HG02571 (cell line): Measurements from ENCODE around the gene CASKIN1.
"Not testable (repeated sequence)": the region's sequence is repeated elsewhere in the genome, so short reads cannot be mapped to it uniquely, and the experiment has no call there.

Experiments used
- ATAC-seq: cut with Tn5 transposase; IDR thresholded peaks from one replicate; pipeline ENCODE4 v1.9.1; 2021; ENCODE audit warnings: mild to moderate bottlenecking, moderate library complexity; ENCODE audit not compliant: unreplicated experiment

The CASKIN1 gene

DNA sequence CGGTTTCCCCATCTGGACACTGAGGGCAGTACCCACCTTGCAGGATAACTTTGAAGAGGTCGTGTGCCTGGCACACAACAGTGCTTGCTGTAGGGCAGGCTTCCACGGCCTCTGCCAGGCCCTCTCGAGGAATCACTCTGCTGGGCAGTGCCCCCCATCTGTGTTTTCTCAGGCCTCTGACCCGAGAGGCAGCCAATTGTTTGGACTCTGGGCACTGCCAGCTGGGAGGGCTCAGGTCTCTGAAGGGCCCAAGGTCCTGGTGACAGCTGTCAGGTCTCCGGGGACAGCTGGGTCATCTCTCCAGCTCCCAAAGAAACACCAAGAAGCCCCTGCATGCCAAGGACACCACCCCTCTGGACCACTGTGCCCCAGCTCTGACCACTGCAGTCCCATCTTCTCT lies 49.0 kb downstream of the CASKIN1 start:
- ATAC-seq: no peak

DNA sequence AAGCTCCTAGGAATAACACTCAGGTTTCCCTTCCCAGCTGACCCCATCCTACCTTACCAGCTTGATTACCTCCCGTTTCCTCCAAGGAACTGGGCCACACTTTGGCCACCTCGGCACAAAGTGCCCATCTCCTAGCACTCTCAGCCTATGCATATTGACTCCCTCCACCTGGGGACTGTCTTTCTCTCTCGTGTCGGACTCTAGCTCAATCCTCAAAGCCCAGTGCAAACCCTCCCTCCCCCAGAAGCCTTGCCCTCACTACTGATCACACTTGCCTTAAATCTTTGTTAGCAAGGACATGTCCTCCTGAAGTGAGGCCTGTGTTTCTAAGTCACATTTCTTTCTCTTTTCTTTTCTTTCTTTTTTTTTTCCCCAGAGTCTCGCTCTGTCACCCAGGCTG lies 50.6 kb downstream of the CASKIN1 start:
- no peak for ATAC-seq

DNA sequence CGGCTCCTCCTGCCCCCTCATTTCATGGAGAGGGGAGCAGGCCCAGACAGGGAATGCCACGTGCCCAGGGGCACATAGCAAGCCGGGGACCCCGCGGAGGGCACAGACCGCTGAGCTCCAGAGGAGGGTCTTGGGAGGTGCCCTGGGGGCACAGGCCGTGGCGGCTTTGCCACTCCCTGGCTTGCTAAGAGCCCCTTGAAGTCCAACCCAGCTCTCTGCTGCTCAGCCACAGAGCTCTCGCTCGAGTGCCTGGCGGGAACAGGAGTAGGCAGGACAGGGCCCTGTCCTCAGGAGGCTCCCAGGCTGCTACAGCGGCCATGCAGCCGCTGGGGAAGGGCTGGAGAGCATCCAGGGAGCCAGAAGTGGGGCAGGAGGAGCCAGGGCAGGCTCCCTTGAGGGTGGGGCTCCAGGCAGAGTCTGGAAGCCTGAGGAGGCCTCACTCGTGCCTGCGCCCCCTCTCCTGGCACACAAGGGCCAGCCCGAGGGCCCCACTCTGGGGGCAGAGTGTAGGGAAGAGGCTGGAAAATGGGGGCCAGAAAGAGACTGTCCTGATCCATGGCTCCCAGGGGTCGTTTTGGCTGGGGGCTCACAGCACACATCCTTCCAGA lies 52.4 kb downstream of the CASKIN1 start:
- ATAC-seq: no peak

GRCh38 chr16:2142942-2143877 lies 53.2 kb downstream of the CASKIN1 start:
- ATAC-seq: no peak

GRCh38 chr16:2135770-2136490 lies 60.5 kb downstream of the CASKIN1 start, which contains the start of gene PKD1:
TSS of gene PKD1 (minus strand) at chr16:2135898. CDS start at chr16:2135689, 209 bp downstream.
- not testable (repeated sequence) for ATAC-seq

- ATAC-seq: not testable (repeated sequence)
These were observed 61.3 kb downstream of the CASKIN1 start for GRCh38 chr16:2135071-2135470.

- ATAC-seq: not testable (repeated sequence)
These were observed 62.6 kb downstream of the CASKIN1 start for GRCh38 chr16:2133797-2134196.

DNA sequence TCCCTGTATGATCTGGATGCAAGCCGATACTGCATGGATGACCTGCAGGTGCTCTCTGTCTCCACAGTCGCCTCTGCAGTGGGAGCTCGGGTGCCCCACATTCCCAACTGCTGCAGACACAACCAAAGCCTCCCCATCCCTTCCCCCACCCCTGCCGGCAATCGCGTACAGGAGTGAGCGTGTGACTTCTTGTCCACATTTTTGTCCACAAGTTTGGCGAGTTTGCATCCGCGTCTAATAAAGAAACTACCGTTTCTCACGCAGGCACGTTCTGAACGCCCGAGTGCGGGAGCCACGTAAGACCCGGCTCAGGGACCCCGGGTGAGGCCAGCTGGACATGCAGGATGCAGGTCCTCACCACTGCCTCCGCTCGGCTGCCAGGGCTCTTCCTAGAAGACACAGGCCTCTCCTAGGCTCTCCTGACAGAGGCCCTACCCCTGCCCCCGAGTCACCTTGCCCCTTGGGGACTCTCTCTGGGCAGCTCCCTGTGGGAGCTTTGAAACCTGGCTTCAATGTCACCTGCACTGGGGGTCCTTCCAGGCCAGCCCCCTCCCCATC lies 66.4 kb downstream of the CASKIN1 start:
- ATAC-seq: not testable (repeated sequence)

GRCh38 chr16:2129251-2129650 lies 67.2 kb downstream of the CASKIN1 start:
- not testable (repeated sequence) for ATAC-seq

- ATAC-seq: not testable (repeated sequence)
These were observed 68.7 kb downstream of the CASKIN1 start for GRCh38 chr16:2127630-2128280.
